GM23338 (cell line): ENCODE data around the gene ATXN7L3. TPM values are rescaled to one million over a fixed set of nuclear protein-coding genes. Genes with fewer than 3 reads are reported as not detected.
A peak's percentile ranks its signal among the peaks of the same experiment; 100 is the strongest.

Experiments used
- ATAC-seq: fragments of 200-7000 bp; cut with Tn5 transposase; 3 replicates; pipeline ENCODE4 v1.9.1; 2020
- DNase-seq: peaks from one replicate; pipeline ENCODE4 v3.0.0-alpha.2; 2015; ENCODE audit warnings: low spot score
- H2AFZ ChIP-seq: fragments of 200-600 bp; sonication (generic); 2 replicates; pipeline ENCODE4 v1.8.0; 2016; ENCODE audit warnings: antibody characterized with exemption, mild to moderate bottlenecking, moderate library complexity
- H3F3A ChIP-seq: fragments of 200-600 bp; sonication (generic); replicated peaks from 2 replicates; pipeline ENCODE4 v1.8.0; 2017; ENCODE audit warnings: antibody characterized with exemption, mixed run types, low read depth
- H3K27ac ChIP-seq: fragments of 200-600 bp; sonication (generic); 2 replicates; pipeline ENCODE4 v1.6.1; 2016; ENCODE audit warnings: low read depth
- H3K27me3 ChIP-seq: fragments of 200-600 bp; sonication (generic); 2 replicates; pipeline ENCODE4 v1.8.0; 2016; ENCODE audit warnings: mild to moderate bottlenecking, mixed run types, moderate library complexity; ENCODE audit not compliant: insufficient read depth
- H3K36me3 ChIP-seq: fragments of 200-600 bp; sonication (generic); 2 replicates; pipeline ENCODE4 v1.8.0; 2016; ENCODE audit warnings: mild to moderate bottlenecking; ENCODE audit not compliant: insufficient read depth
- H3K4me1 ChIP-seq: fragments of 200-600 bp; sonication (generic); 2 replicates; pipeline ENCODE4 v1.8.0; 2016; ENCODE audit warnings: mild to moderate bottlenecking, moderate library complexity; ENCODE audit not compliant: insufficient read depth
- H3K4me2 ChIP-seq: fragments of 200-600 bp; sonication (generic); 2 replicates; pipeline ENCODE4 v1.7.1; 2017; ENCODE audit warnings: mixed run types
- H3K4me3 ChIP-seq: fragments of 200-600 bp; sonication (generic); 2 replicates; pipeline ENCODE4 v1.6.1; 2016; ENCODE audit warnings: mixed run types
- H3K79me2 ChIP-seq: fragments of 200-600 bp; sonication (generic); replicated peaks from 2 replicates; pipeline ENCODE4 v1.8.0; 2017; ENCODE audit warnings: mild to moderate bottlenecking; ENCODE audit not compliant: insufficient read depth
- H3K9me2 ChIP-seq: fragments of 200-600 bp; sonication (generic); 2 replicates; pipeline ENCODE4 v1.8.0; 2017; ENCODE audit not compliant: insufficient read depth
- H4K20me1 ChIP-seq: fragments of 200-600 bp; sonication (generic); replicated peaks from 2 replicates; pipeline ENCODE4 v1.8.0; 2017; ENCODE audit warnings: mild to moderate bottlenecking; ENCODE audit not compliant: insufficient read depth
- H3K27ac Mint-ChIP-seq: 2 replicates; pipeline ENCODE4 v1.8.0; 2020; ENCODE audit warnings: inconsistent platforms, mild to moderate bottlenecking, moderate library complexity, mixed read lengths
- H3K27me3 Mint-ChIP-seq: 3 replicates; pipeline ENCODE4 v1.8.0; 2022; ENCODE audit warnings: low read depth, mild to moderate bottlenecking, moderate library complexity, mixed read lengths, inconsistent platforms; ENCODE audit not compliant: insufficient read depth, poor library complexity
- H3K36me3 Mint-ChIP-seq: 3 replicates; pipeline ENCODE4 v1.8.0; 2021; ENCODE audit warnings: low read depth, mild to moderate bottlenecking, inconsistent platforms, moderate library complexity, mixed read lengths
- H3K4me1 Mint-ChIP-seq: 3 replicates; pipeline ENCODE4 v1.8.0; 2020; ENCODE audit warnings: mild to moderate bottlenecking, inconsistent platforms, mixed read lengths
- H3K4me3 Mint-ChIP-seq: 3 replicates; pipeline ENCODE4 v1.8.0; 2021; ENCODE audit warnings: moderate library complexity, mild to moderate bottlenecking, inconsistent platforms, mixed read lengths
- H3K9me3 Mint-ChIP-seq: 3 replicates; pipeline ENCODE4 v1.8.0; 2020; ENCODE audit warnings: moderate library complexity, mild to moderate bottlenecking, inconsistent platforms, mixed read lengths
- EZH2 ChIP-seq: fragments of 200-600 bp; sonication (generic); IDR thresholded peaks from one replicate; pipeline ENCODE4 v1.8.0; 2017; ENCODE audit warnings: antibody characterized with exemption, mild to moderate bottlenecking, low read depth; ENCODE audit not compliant: unreplicated experiment
- NANOG ChIP-seq: IDR thresholded peaks from 2 replicates; pipeline ENCODE4 v1.6.1; 2016; ENCODE audit warnings: antibody characterized with exemption, borderline replicate concordance
- STAT1 ChIP-seq: IDR thresholded peaks from one replicate; pipeline ENCODE4 v1.6.1; 2016; ENCODE audit warnings: antibody characterized with exemption; ENCODE audit not compliant: unreplicated experiment
- ZNF462 ChIP-seq: fragments of 250-450 bp; sonication (Bioruptor Pico); IDR thresholded peaks from 2 replicates; pipeline ENCODE4 v1.5.0; 2020; ENCODE audit warnings: mild to moderate bottlenecking, moderate library complexity
- polyA plus RNA-seq: library from polyadenylated mRNA; unstranded; fragments of >200 nt; fragmentation: Nextera tagmentation; extraction: Ambion mirVana; gene quantifications from 2 replicates; pipeline ENCODE4 v1.2.1, GENCODE V29; 2016
- total RNA-seq: library from RNA; depleted of rRNA; stranded (reverse); fragments of >200 nt; shearing (Covaris generic); gene quantifications from 2 replicates; pipeline ENCODE4 v1.2.3, GENCODE V29; 2014

The ATXN7L3 gene
- total and polyA plus RNA-seq, 2 experiments from 2014 or later, result 20.6 to 95.0 TPM

GRCh38 chr17:44204441-44204882, 4.8 kb upstream of the ATXN7L3 start:
- peaks cover 37% of the 10 kb centered on the region for H3K36me3 Mint-ChIP-seq
- Histone ChIP-seq H3K4me2 (no peak overlapping the region), H3K36me3 (peaks cover 12% of the 10 kb centered on the region), H3K79me2 (no peaks in the 10 kb centered on the region), H3K9me2 (no peaks in the 10 kb centered on the region), H3K27me3 (no peaks in the 10 kb centered on the region), H3F3A (peaks cover 25% of the 10 kb centered on the region), H3K27ac (no peak overlapping the region), H2AFZ (no peak overlapping the region), H3K4me3 (no peak overlapping the region), H3K4me1 (peaks cover 22% of the 10 kb centered on the region), H4K20me1 (0 out of 2 replicates have a peak, but pooled peaks cover 9% of the 10 kb centered on the region)
- peaks cover 35% of the 10 kb centered on the region for H3K4me1 Mint-ChIP-seq
- H3K4me3 Mint-ChIP-seq, result no peak overlapping the region
- DNase-seq (no peak), ATAC-seq (no peak)
- H3K9me3 Mint-ChIP-seq, result no peaks in the 10 kb centered on the region
- H3K27ac Mint-ChIP-seq, result no peak overlapping the region
- H3K27me3 Mint-ChIP-seq, result peaks cover 22% of the 10 kb centered on the region
- TF ChIP-seq STAT1, result no peak
- no peak for TF ChIP-seq ZNF462 (CRISPR knock-in tag)
- no peak for TF ChIP-seq EZH2
- no peak for TF ChIP-seq NANOG

- Histone ChIP-seq H3K79me2 (peaks cover under 1% of the 10 kb centered on the region; the same call in 1 of the 2 replicates), H3K27me3 (no peaks in the 10 kb centered on the region), H3K36me3 (peaks cover 8% of the 10 kb centered on the region), H3K4me1 (peaks cover 22% of the 10 kb centered on the region), H2AFZ (no peak overlapping the region), H3F3A (peaks cover 23% of the 10 kb centered on the region), H3K27ac (no peak overlapping the region), H3K4me2 (no peak overlapping the region), H4K20me1 (0 out of 2 replicates have a peak, but pooled peaks cover 9% of the 10 kb centered on the region), H3K4me3 (no peak overlapping the region), H3K9me2 (no peaks in the 10 kb centered on the region)
- no peaks in the 10 kb centered on the region for H3K9me3 Mint-ChIP-seq
- H3K36me3 Mint-ChIP-seq, result peaks cover 31% of the 10 kb centered on the region
- H3K4me3 Mint-ChIP-seq, result peak overlapping the region; percentile 10; the same call in 1 of the 3 replicates
- peaks cover 35% of the 10 kb centered on the region for H3K4me1 Mint-ChIP-seq
- peaks cover 22% of the 10 kb centered on the region for H3K27me3 Mint-ChIP-seq
- no peak overlapping the region for H3K27ac Mint-ChIP-seq
- ATAC-seq (peak; percentile 12), DNase-seq (peak; percentile 89)
- no peak for TF ChIP-seq ZNF462 (CRISPR knock-in tag)
These were observed 4.2 kb upstream of the ATXN7L3 start for GRCh38 chr17:44203731-44204440.
